MM.1S (cell line): Measurements from ENCODE around the gene CCDC107.
A peak's percentile ranks its signal among the peaks of the same experiment; 100 is the strongest.

Source experiments
- DNase-seq: peaks from one replicate; pipeline ENCODE4 v3.0.0-alpha.2; 2015
- H2AFZ ChIP-seq: fragments of 300-600 bp; sonication (generic); 2 replicates; pipeline ENCODE4 v1.6.0; 2016; ENCODE audit warnings: antibody characterized with exemption, low read length
- H3F3A ChIP-seq: fragments of 300-600 bp; sonication (generic); 2 replicates; pipeline ENCODE4 v1.6.1; 2016; ENCODE audit warnings: mild to moderate bottlenecking, antibody characterized with exemption, low read length, moderate library complexity, mixed read lengths; ENCODE audit not compliant: insufficient read depth
- H3K27ac ChIP-seq: fragments of 300-600 bp; sonication (generic); 2 replicates; pipeline ENCODE4 v1.5.1; 2016; ENCODE audit warnings: mild to moderate bottlenecking, low read length
- H3K27me3 ChIP-seq: fragments of 300-600 bp; sonication (generic); replicated peaks from 2 replicates; pipeline ENCODE4 v1.6.0; 2016; ENCODE audit warnings: low read length; ENCODE audit not compliant: insufficient read depth
- H3K36me3 ChIP-seq: fragments of 300-600 bp; sonication (generic); replicated peaks from 2 replicates; pipeline ENCODE4 v1.6.1; 2016; ENCODE audit warnings: mild to moderate bottlenecking, low read length, mixed read lengths; ENCODE audit not compliant: insufficient read depth
- H3K4me1 ChIP-seq: fragments of 300-600 bp; sonication (generic); 2 replicates; pipeline ENCODE4 v1.6.1; 2016; ENCODE audit warnings: low read length, mixed read lengths
- H3K4me2 ChIP-seq: fragments of 300-600 bp; sonication (generic); 2 replicates; pipeline ENCODE4 v1.6.0; 2016; ENCODE audit warnings: low read depth, low read length
- H3K4me3 ChIP-seq: fragments of 300-600 bp; sonication (generic); 2 replicates; pipeline ENCODE4 v1.5.1; 2016; ENCODE audit warnings: low read length, mixed read lengths
- H3K79me2 ChIP-seq: fragments of 300-600 bp; sonication (generic); 2 replicates; pipeline ENCODE4 v1.6.1; 2016; ENCODE audit warnings: mixed run types, low read length, mixed read lengths
- H3K9ac ChIP-seq: fragments of 300-600 bp; sonication (generic); 2 replicates; pipeline ENCODE4 v1.6.1; 2016; ENCODE audit warnings: low read length, mixed read lengths
- H3K9me2 ChIP-seq: fragments of 300-600 bp; sonication (generic); replicated peaks from 2 replicates; pipeline ENCODE4 v1.6.1; 2016; ENCODE audit warnings: mild to moderate bottlenecking, low read length, mixed read lengths; ENCODE audit not compliant: insufficient read depth
- H3K9me3 ChIP-seq: fragments of 300-600 bp; sonication (generic); replicated peaks from 2 replicates; pipeline ENCODE4 v1.6.1; 2016; ENCODE audit warnings: mild to moderate bottlenecking, low read length, mixed read lengths; ENCODE audit not compliant: insufficient read depth
- H4K20me1 ChIP-seq: fragments of 300-600 bp; sonication (generic); 2 replicates; pipeline ENCODE4 v1.6.1; 2016; ENCODE audit warnings: mild to moderate bottlenecking, low read length, moderate library complexity, mixed read lengths; ENCODE audit not compliant: insufficient read depth
- EZH2 ChIP-seq: fragments of 300-600 bp; sonication (generic); optimal IDR thresholded peaks from 2 replicates; pipeline ENCODE3; 2017; ENCODE audit warnings: low read depth, mild to moderate bottlenecking, antibody characterized with exemption, low read length, mixed read lengths
- EZH2phosphoT487 ChIP-seq: fragments of 300-600 bp; sonication (generic); IDR thresholded peaks from 2 replicates; pipeline ENCODE4 v1.6.1; 2018; ENCODE audit warnings: antibody characterized with exemption, low read length
- TF ChIP-seq, protein P1 (sequence below): fragments of 300-600 bp; sonication (generic); IDR thresholded peaks from 2 replicates; pipeline ENCODE4 v1.5.1; 2016; ENCODE audit warnings: antibody characterized with exemption, low read length, mixed read lengths

CCDC107 gene

DNA sequence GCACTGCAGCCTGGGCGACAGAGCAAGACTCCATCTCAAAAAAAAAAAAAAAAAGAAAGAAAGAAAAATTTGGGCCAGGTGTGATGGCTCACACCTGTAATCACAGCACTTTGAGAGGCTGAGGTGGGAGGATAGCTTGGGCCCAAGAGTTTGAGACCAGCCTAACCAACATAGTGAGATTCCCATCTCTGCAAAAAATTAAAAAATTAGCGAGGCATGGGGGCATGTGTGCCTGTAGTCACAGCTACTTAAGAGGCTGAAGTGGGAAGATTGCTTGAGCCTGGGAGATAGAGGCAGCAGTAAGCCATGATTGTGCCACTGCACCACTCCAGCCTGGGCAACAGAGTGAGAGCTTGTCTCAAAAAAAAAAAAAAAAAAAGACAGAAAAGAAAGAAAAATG is 4.5 kb upstream of the CCDC107 start:
- Histone ChIP-seq H3K4me1 (0 out of 2 replicates have a peak, but pooled peaks cover 4% of the 10 kb centered on the region), H3K9me3 (no peaks in the 10 kb centered on the region), H3K79me2 (no peaks in the 10 kb centered on the region; the same call in 1 of the 2 replicates), H2AFZ (no peak overlapping the region), H3K9ac (no peak overlapping the region), H3K27me3 (no peaks in the 10 kb centered on the region), H3K36me3 (no peaks in the 10 kb centered on the region), H3F3A (peaks cover 13% of the 10 kb centered on the region), H3K9me2 (no peaks in the 10 kb centered on the region), H3K27ac (no peak overlapping the region), H4K20me1 (no peaks in the 10 kb centered on the region), H3K4me2 (no peak overlapping the region), H3K4me3 (no peak overlapping the region)
- DNase-seq: no peak
- TF ChIP-seq, protein P1, sequence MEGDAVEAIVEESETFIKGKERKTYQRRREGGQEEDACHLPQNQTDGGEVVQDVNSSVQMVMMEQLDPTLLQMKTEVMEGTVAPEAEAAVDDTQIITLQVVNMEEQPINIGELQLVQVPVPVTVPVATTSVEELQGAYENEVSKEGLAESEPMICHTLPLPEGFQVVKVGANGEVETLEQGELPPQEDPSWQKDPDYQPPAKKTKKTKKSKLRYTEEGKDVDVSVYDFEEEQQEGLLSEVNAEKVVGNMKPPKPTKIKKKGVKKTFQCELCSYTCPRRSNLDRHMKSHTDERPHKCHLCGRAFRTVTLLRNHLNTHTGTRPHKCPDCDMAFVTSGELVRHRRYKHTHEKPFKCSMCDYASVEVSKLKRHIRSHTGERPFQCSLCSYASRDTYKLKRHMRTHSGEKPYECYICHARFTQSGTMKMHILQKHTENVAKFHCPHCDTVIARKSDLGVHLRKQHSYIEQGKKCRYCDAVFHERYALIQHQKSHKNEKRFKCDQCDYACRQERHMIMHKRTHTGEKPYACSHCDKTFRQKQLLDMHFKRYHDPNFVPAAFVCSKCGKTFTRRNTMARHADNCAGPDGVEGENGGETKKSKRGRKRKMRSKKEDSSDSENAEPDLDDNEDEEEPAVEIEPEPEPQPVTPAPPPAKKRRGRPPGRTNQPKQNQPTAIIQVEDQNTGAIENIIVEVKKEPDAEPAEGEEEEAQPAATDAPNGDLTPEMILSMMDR: no peak
- no peak for TF ChIP-seq EZH2
- TF ChIP-seq EZH2phosphoT487: no peak

DNA sequence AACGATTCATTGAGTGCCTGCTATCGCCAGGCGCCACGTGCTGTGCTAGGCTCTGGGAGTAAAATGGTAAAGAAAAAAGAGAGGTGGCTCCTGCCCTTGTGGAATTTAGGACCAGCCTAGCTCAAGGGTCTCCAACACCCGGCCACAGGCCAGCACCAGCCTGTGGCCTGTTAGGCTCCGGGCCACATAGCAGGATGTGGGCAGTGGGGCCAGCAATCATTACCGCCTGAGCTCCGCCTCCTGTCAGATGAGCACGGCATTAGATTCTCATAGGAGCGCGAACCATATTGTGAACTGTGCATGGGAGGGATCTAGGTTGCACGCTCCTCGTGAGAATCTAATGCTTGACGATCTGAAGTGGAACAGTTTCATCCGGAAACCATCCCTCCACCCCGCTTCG is 1.7 kb upstream of the CCDC107 start:
- no peak overlapping the region for H3K27ac ChIP-seq
- H4K20me1 ChIP-seq: no peaks in the 10 kb centered on the region
- H2AFZ ChIP-seq: no peak overlapping the region
- peaks cover 14% of the 10 kb centered on the region for H3K79me2 ChIP-seq
- no peaks in the 10 kb centered on the region for H3K9me3 ChIP-seq
- no peak overlapping the region for H3K9ac ChIP-seq
- no peaks in the 10 kb centered on the region for H3K27me3 ChIP-seq
- H3K9me2 ChIP-seq: no peaks in the 10 kb centered on the region
- peaks cover 13% of the 10 kb centered on the region; the same call in 1 of the 2 replicates for H3K4me1 ChIP-seq
- TF ChIP-seq EZH2 (no peak), EZH2phosphoT487 (no peak)
- TF ChIP-seq, protein P1: no peak
- DNase-seq: no peak
- H3F3A ChIP-seq: peaks cover 20% of the 10 kb centered on the region
- H3K4me2 ChIP-seq: no peak overlapping the region
- no peaks in the 10 kb centered on the region for H3K36me3 ChIP-seq
- no peak overlapping the region for H3K4me3 ChIP-seq

DNA sequence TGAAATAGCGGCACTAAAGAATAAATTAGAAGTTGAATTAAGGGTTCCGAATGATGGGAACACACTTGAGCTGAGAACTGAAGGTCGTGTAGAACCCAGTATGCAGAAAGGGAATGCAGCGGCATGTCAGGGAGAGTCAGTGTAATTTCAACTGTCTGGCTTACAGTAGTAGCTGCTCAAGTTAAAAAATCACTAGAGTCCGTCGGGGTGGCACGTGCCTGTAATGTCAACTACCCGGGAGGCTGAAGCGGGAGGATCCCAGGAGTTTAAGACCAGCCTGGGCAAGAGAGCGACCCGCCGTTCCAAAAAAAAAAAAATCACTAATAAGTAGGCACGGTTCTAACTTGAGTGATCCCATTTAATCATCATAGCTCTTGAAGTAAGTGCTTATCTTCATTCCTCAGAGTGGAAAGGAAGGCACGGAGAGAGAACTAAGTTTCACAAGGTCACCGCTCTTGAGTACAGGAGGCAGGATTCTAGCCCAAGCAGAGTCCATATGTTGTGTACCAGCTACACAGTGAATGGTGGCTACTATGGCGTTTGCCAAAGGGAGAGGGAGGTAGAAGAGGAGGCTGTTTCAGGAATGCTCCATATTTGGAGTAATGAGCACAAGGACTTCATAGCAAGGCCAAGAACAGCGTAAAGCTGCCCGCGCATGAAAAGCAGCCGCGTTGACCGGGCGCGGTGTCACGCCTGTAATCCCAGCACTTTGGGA is 1.1 kb upstream of the CCDC107 start:
- Histone ChIP-seq H3K36me3 (no peaks in the 10 kb centered on the region), H3K4me3 (peak overlapping the region; percentile 33; the same call in 1 of the 2 replicates), H3K27ac (peak overlapping the region; percentile 91; the same call in 1 of the 2 replicates), H3K4me2 (peak overlapping the region; percentile 89), H3F3A (peaks cover 20% of the 10 kb centered on the region), H3K4me1 (peaks cover 13% of the 10 kb centered on the region; the same call in 1 of the 2 replicates), H3K9ac (peak overlapping the region; percentile 37; the same call in 1 of the 2 replicates), H3K9me2 (no peaks in the 10 kb centered on the region), H3K27me3 (no peaks in the 10 kb centered on the region), H4K20me1 (no peaks in the 10 kb centered on the region), H3K79me2 (peaks cover 14% of the 10 kb centered on the region), H2AFZ (peak overlapping the region; percentile 44), H3K9me3 (no peaks in the 10 kb centered on the region)
- no peak for TF ChIP-seq EZH2phosphoT487
- TF ChIP-seq, protein P1: no peak
- no peak for TF ChIP-seq EZH2
- no peak for DNase-seq
